Measurements from ENCODE around the gene CENPX.

DNA sequence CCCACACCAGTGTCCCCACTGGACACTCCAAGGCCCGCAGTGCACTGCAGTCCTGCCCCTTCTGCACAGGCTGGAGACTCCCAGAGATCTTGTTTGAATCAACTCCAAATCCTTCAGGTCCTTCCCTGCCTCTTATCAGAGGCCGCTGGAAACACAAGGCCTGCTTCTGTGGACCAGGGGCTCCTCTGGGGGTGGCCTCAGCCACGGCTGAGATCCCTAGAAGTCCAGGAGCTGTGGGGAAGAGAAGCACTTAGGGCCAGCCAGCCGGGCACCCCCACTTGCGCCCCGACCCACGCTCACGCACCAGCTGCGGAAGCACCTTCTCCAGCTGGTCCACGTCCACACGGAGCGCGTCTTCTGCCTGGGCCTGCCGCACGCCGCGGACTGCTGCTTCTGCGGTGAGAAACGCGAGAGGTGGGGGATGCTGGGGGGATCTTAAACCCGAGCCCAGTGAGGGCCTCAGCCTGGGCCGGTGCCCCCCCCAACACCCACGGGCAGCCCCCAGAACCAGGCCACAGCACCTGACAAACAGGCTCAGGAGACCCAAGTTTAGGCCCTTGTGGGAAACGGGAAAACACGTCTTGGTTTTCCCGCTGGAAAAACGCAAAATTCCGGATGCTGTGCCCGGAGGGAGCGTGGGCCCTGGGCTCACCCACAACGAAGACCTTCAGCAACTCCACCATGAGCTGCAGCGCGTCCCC is 3.5 kb downstream of the CENPX start:
- TF ChIP-seq, protein P1, sequence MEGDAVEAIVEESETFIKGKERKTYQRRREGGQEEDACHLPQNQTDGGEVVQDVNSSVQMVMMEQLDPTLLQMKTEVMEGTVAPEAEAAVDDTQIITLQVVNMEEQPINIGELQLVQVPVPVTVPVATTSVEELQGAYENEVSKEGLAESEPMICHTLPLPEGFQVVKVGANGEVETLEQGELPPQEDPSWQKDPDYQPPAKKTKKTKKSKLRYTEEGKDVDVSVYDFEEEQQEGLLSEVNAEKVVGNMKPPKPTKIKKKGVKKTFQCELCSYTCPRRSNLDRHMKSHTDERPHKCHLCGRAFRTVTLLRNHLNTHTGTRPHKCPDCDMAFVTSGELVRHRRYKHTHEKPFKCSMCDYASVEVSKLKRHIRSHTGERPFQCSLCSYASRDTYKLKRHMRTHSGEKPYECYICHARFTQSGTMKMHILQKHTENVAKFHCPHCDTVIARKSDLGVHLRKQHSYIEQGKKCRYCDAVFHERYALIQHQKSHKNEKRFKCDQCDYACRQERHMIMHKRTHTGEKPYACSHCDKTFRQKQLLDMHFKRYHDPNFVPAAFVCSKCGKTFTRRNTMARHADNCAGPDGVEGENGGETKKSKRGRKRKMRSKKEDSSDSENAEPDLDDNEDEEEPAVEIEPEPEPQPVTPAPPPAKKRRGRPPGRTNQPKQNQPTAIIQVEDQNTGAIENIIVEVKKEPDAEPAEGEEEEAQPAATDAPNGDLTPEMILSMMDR (IDR thresholded peaks at IDR 0.05): no peak
- TF ChIP-seq POLR2AphosphoS5 (IDR thresholded peaks at IDR 0.05) (no peak), POLR2A (IDR thresholded peaks at IDR 0.05) (no peak)
